ENCODE results near the gene LRRK1.

The LRRK1 gene

GRCh38 chr15:100942656-100943425 lies 23.7 kb downstream of the LRRK1 start:
- Histone ChIP-seq H3K36me3 (ENCODE audit: control insufficient read depth, low read length) (peaks cover 93% of the 10 kb centered on the region), H3F3A (ENCODE audit: control insufficient read depth, insufficient read depth) (peaks cover 15% of the 10 kb centered on the region), H3K9me3 (ENCODE audit: control insufficient read depth, insufficient read depth, low read length) (no peaks in the 10 kb centered on the region), H3K4me2 (ENCODE audit: low read length) (peak overlapping the region; percentile 59), H3K27ac (ENCODE audit: low read depth, low read length) (peak overlapping the region; percentile 28), H3K79me2 (ENCODE audit: control insufficient read depth, low read length) (peaks cover 98% of the 10 kb centered on the region), H3K4me1 (ENCODE audit: control insufficient read depth, low read length) (peaks cover 81% of the 10 kb centered on the region), H3K4me3 (ENCODE audit: low read length) (peak overlapping the region; percentile 5), H3K9me2 (replicated peaks; ENCODE audit: control insufficient read depth, low read length) (no peaks in the 10 kb centered on the region), H4K20me1 (ENCODE audit: control insufficient read depth, insufficient read depth, low read depth, low read length) (peaks cover 4% of the 10 kb centered on the region; the same call in 1 of the 2 replicates), H3K27me3 (ENCODE audit: control insufficient read depth, low read length) (no peaks in the 10 kb centered on the region)
- TF ChIP-seq EZH2phosphoT487 (IDR thresholded peaks at IDR 0.05; ENCODE audit: borderline replicate concordance, low read length) (no peak), CTCF (IDR thresholded peaks at IDR 0.05; ENCODE audit: low read depth, low read length, poor library complexity, severe bottlenecking) (no peak)

GRCh38 chr15:100944244-100944895 lies 25.2 kb downstream of the LRRK1 start:
- H3K27ac ChIP-seq (ENCODE audit: low read depth, low read length), result no peak overlapping the region
- H3K27me3 ChIP-seq (ENCODE audit: control insufficient read depth, low read length), result no peaks in the 10 kb centered on the region
- H3K4me1 ChIP-seq (ENCODE audit: control insufficient read depth, low read length), result peaks cover 81% of the 10 kb centered on the region
- H3K79me2 ChIP-seq (ENCODE audit: control insufficient read depth, low read length), result peaks cover 98% of the 10 kb centered on the region
- H3F3A ChIP-seq (ENCODE audit: control insufficient read depth, insufficient read depth), result peaks cover 24% of the 10 kb centered on the region
- no peaks in the 10 kb centered on the region for H3K9me2 ChIP-seq (replicated peaks; ENCODE audit: control insufficient read depth, low read length)
- TF ChIP-seq EZH2phosphoT487 (IDR thresholded peaks at IDR 0.05; ENCODE audit: borderline replicate concordance, low read length), result no peak
- peaks cover 94% of the 10 kb centered on the region for H3K36me3 ChIP-seq (ENCODE audit: control insufficient read depth, low read length)
- no peak overlapping the region for H3K4me2 ChIP-seq (ENCODE audit: low read length)
- no peaks in the 10 kb centered on the region for H3K9me3 ChIP-seq (ENCODE audit: control insufficient read depth, insufficient read depth, low read length)
- H3K4me3 ChIP-seq (ENCODE audit: low read length), result no peak overlapping the region
- peaks cover 7% of the 10 kb centered on the region; the same call in 1 of the 2 replicates for H4K20me1 ChIP-seq (ENCODE audit: control insufficient read depth, insufficient read depth, low read depth, low read length)

GRCh38 chr15:100944986-100945385 lies 25.8 kb downstream of the LRRK1 start:
- H3K36me3 ChIP-seq (ENCODE audit: control insufficient read depth, low read length), result peaks cover 94% of the 10 kb centered on the region

GRCh38 chr15:100947760-100948429 lies 28.7 kb downstream of the LRRK1 start:
- no peak overlapping the region for H3K27ac ChIP-seq (ENCODE audit: low read depth, low read length)
- H3F3A ChIP-seq (ENCODE audit: control insufficient read depth, insufficient read depth), result peaks cover 36% of the 10 kb centered on the region
- peaks cover 57% of the 10 kb centered on the region for H3K4me1 ChIP-seq (ENCODE audit: control insufficient read depth, low read length)
- H3K9me3 ChIP-seq (ENCODE audit: control insufficient read depth, insufficient read depth, low read length), result no peaks in the 10 kb centered on the region
- no peak overlapping the region for H3K4me3 ChIP-seq (ENCODE audit: low read length)
- H3K4me2 ChIP-seq (ENCODE audit: low read length), result no peak overlapping the region
- H4K20me1 ChIP-seq (ENCODE audit: control insufficient read depth, insufficient read depth, low read depth, low read length), result peaks cover 7% of the 10 kb centered on the region; the same call in 1 of the 2 replicates
- H3K9me2 ChIP-seq (replicated peaks; ENCODE audit: control insufficient read depth, low read length), result no peaks in the 10 kb centered on the region
- peaks cover 98% of the 10 kb centered on the region for H3K79me2 ChIP-seq (ENCODE audit: control insufficient read depth, low read length)
- H3K36me3 ChIP-seq (ENCODE audit: control insufficient read depth, low read length), result peaks cover 84% of the 10 kb centered on the region
- H3K27me3 ChIP-seq (ENCODE audit: control insufficient read depth, low read length), result no peaks in the 10 kb centered on the region
- TF ChIP-seq EZH2phosphoT487 (IDR thresholded peaks at IDR 0.05; ENCODE audit: borderline replicate concordance, low read length) (no peak), CTCF (IDR thresholded peaks at IDR 0.05; ENCODE audit: low read depth, low read length, poor library complexity, severe bottlenecking) (no peak)

More at GRCh38 chr15:100944986-100945385, 25.8 kb downstream of the LRRK1 start:
- peaks cover 29% of the 10 kb centered on the region for H3F3A ChIP-seq (ENCODE audit: control insufficient read depth, insufficient read depth)
- H4K20me1 ChIP-seq (ENCODE audit: control insufficient read depth, insufficient read depth, low read depth, low read length), result peaks cover 7% of the 10 kb centered on the region; the same call in 1 of the 2 replicates
- no peak overlapping the region for H3K4me2 ChIP-seq (ENCODE audit: low read length)
- H3K4me1 ChIP-seq (ENCODE audit: control insufficient read depth, low read length), result peaks cover 79% of the 10 kb centered on the region
- no peaks in the 10 kb centered on the region for H3K27me3 ChIP-seq (ENCODE audit: control insufficient read depth, low read length)
- no peak for TF ChIP-seq EZH2phosphoT487 (IDR thresholded peaks at IDR 0.05; ENCODE audit: borderline replicate concordance, low read length)
- peaks cover 98% of the 10 kb centered on the region for H3K79me2 ChIP-seq (ENCODE audit: control insufficient read depth, low read length)
- no peak overlapping the region for H3K27ac ChIP-seq (ENCODE audit: low read depth, low read length)
- no peaks in the 10 kb centered on the region for H3K9me2 ChIP-seq (replicated peaks; ENCODE audit: control insufficient read depth, low read length)
- H3K4me3 ChIP-seq (ENCODE audit: low read length), result no peak overlapping the region
- H3K9me3 ChIP-seq (ENCODE audit: control insufficient read depth, insufficient read depth, low read length), result no peaks in the 10 kb centered on the region

All from DOHH2 (cell line).